ENCODE data around the gene ATP6AP1.
A peak's percentile ranks its signal among the peaks of the same experiment; 100 is the strongest.

Gene ATP6AP1

GRCh38 chrX:154444755-154445246, 16.3 kb downstream of the ATP6AP1 start:
- peak overlapping the region; percentile 64 for H3K4me3 ChIP-seq (ENCODE audit: low read depth, low read length)
- TF ChIP-seq CTCF (IDR thresholded peaks at IDR 0.05; ENCODE audit: insufficient read depth, low read length, missing control alignments), result no peak
- ChIA-PET CTCF (interaction anchor here (0.7 kb wide), 1 partner anchor 10 kb away, joined by 3 read pairs; no protein-coding TSS in a partner anchor), POLR2A (interaction anchor here (1.1 kb wide), 1 partner anchor 9 kb away, joined by 3 read pairs; no protein-coding TSS in a partner anchor)
- no peak for DNase-seq (ENCODE audit: low read depth, low spot score)

GRCh38 chrX:154445776-154446175, 17.3 kb downstream of the ATP6AP1 start:
- TF ChIP-seq CTCF (IDR thresholded peaks at IDR 0.05; ENCODE audit: insufficient read depth, low read length, missing control alignments), result no peak
- no peak overlapping the region for H3K4me3 ChIP-seq (ENCODE audit: low read depth, low read length)
- POLR2A ChIA-PET, result interaction anchor here (1.1 to 1.3 kb wide), 2 partner anchors 8 to 14 kb away, joined by 3 to 5 read pairs; no protein-coding TSS in a partner anchor
- CTCF ChIA-PET, result interaction anchor here (0.8 kb wide), 1 partner anchor 82 kb away, joined by 3 read pairs; no protein-coding TSS in a partner anchor
- DNase-seq (ENCODE audit: low read depth, low spot score), result no peak

- no peak for DNase-seq (ENCODE audit: low read depth, low spot score)
- ChIA-PET CTCF (interaction anchor here (0.8 kb wide), 1 partner anchor 81 kb away, joined by 3 read pairs; no protein-coding TSS in a partner anchor), POLR2A (interaction anchor here (0.6 to 1.3 kb wide), 2 partner anchors 13 to 23 kb away, joined by 3 to 5 read pairs; no protein-coding TSS in a partner anchor)
- H3K4me3 ChIP-seq (ENCODE audit: low read depth, low read length), result no peak overlapping the region
- no peak for TF ChIP-seq CTCF (IDR thresholded peaks at IDR 0.05; ENCODE audit: insufficient read depth, low read length, missing control alignments)
Measured at GRCh38 chrX:154446430-154446829, 18.0 kb downstream of the ATP6AP1 start.

- DNase-seq (ENCODE audit: low read depth, low spot score), result no peak
- CTCF ChIA-PET, result interaction anchor here (1.1 kb wide), 1 partner anchor 79 kb away, joined by 3 read pairs; no protein-coding TSS in a partner anchor
- no peak overlapping the region for H3K4me3 ChIP-seq (ENCODE audit: low read depth, low read length)
- POLR2A ChIA-PET, result interaction anchor here (0.7 to 2.3 kb wide), 2 partner anchors 11 to 28 kb away, joined by 3 to 8 read pairs; no protein-coding TSS in a partner anchor
- TF ChIP-seq CTCF (IDR thresholded peaks at IDR 0.05; ENCODE audit: insufficient read depth, low read length, missing control alignments), result no peak
Measured at GRCh38 chrX:154448484-154448883, 20.0 kb downstream of the ATP6AP1 start.

GRCh38 chrX:154449618-154450017, 21.1 kb downstream of the ATP6AP1 start:
- no peak overlapping the region for H3K4me3 ChIP-seq (ENCODE audit: low read depth, low read length)
- no peak for DNase-seq (ENCODE audit: low read depth, low spot score)
- CTCF ChIA-PET, result no interaction called here
- TF ChIP-seq CTCF (IDR thresholded peaks at IDR 0.05; ENCODE audit: insufficient read depth, low read length, missing control alignments), result no peak
- POLR2A ChIA-PET, result interaction anchor here (2.3 kb wide), 1 partner anchor 10 kb away, joined by 8 read pairs; no protein-coding TSS in a partner anchor

- CTCF ChIA-PET, result no interaction called here
- no peak for TF ChIP-seq CTCF (IDR thresholded peaks at IDR 0.05; ENCODE audit: insufficient read depth, low read length, missing control alignments)
- POLR2A ChIA-PET, result interaction anchor here (2.3 kb wide), 1 partner anchor 9 kb away, joined by 8 read pairs; no protein-coding TSS in a partner anchor
- no peak for DNase-seq (ENCODE audit: low read depth, low spot score)
- H3K4me3 ChIP-seq (ENCODE audit: low read depth, low read length), result no peak overlapping the region
Measured at GRCh38 chrX:154450312-154450711, 21.8 kb downstream of the ATP6AP1 start.
